ENCODE measurements around the gene TRAPPC6A. TPM values are rescaled to one million over a fixed set of nuclear protein-coding genes. Genes with fewer than 3 reads are reported as not detected.

TRAPPC6A gene
- total RNA-seq, 2 donors from 2014 or later, result 13.6 to 14.3 TPM

GRCh38 chr19:45139286-45140143 lies 38.5 kb downstream of the TRAPPC6A start:
- ATAC-seq, result no peak
- intact Hi-C loops (cut with DNase I), result no loop called here
- DNase-seq, result no peak

- DNase-seq, result no peak
- intact Hi-C loops (cut with DNase I), result no loop called here
- ATAC-seq, result no peak
These were observed 39.7 kb downstream of the TRAPPC6A start for GRCh38 chr19:45138303-45138751.

- ATAC-seq (peak; percentile 59 to 71), DNase-seq (peak; percentile 42)
- intact Hi-C loops (cut with DNase I), result no loop called here
These were observed 40.8 kb downstream of the TRAPPC6A start for GRCh38 chr19:45137179-45137761.

GRCh38 chr19:45136507-45137178 lies 41.4 kb downstream of the TRAPPC6A start:
- ATAC-seq (peak in 1 of 2 donors; percentile 34), DNase-seq (no peak)
- intact Hi-C loops (cut with DNase I), result no loop called here

- ATAC-seq (no peak), DNase-seq (no peak)
- intact Hi-C loops (cut with DNase I), result no loop called here
These were observed 42.7 kb downstream of the TRAPPC6A start for GRCh38 chr19:45135176-45135885.

- intact Hi-C loops (cut with DNase I), result no loop called here
- ATAC-seq (no peak), DNase-seq (no peak)
These were observed 44.4 kb downstream of the TRAPPC6A start for GRCh38 chr19:45133661-45134060.

GRCh38 chr19:45130888-45131615 lies 47.0 kb downstream of the TRAPPC6A start:
- ATAC-seq, result peak in 1 of 2 donors; percentile 17
- no peak for DNase-seq

GRCh38 chr19:45130236-45130635 lies 47.8 kb downstream of the TRAPPC6A start:
- intact Hi-C loops (cut with DNase I), result no loop called here
- ATAC-seq (no peak), DNase-seq (no peak)

More at GRCh38 chr19:45130888-45131615, 47.0 kb downstream of the TRAPPC6A start:
- intact Hi-C loops (cut with DNase I), result no loop called here

GRCh38 chr19:45128806-45129205 lies 49.2 kb downstream of the TRAPPC6A start:
- ATAC-seq, result no peak
- no peak for DNase-seq
- intact Hi-C loops (cut with DNase I), result no loop called here

- intact Hi-C loops (cut with DNase I), result no loop called here
- ATAC-seq, result no peak
- no peak for DNase-seq
These were observed 49.9 kb downstream of the TRAPPC6A start for GRCh38 chr19:45128146-45128545.

GRCh38 chr19:45126654-45127053 lies 51.4 kb downstream of the TRAPPC6A start:
- ATAC-seq, result no peak
- DNase-seq, result no peak
- intact Hi-C loops (cut with DNase I), result no loop called here

GRCh38 chr19:45125975-45126493 lies 52.0 kb downstream of the TRAPPC6A start:
- ATAC-seq, result peak; percentile 62 to 72
- intact Hi-C loops (cut with DNase I), result no loop called here
- DNase-seq, result peak; percentile 66

GRCh38 chr19:45125360-45125759 lies 52.7 kb downstream of the TRAPPC6A start:
- intact Hi-C loops (cut with DNase I), result no loop called here
- no peak for ATAC-seq
- no peak for DNase-seq

- intact Hi-C loops (cut with DNase I), result no loop called here
- DNase-seq (no peak), ATAC-seq (no peak)
These were observed 54.0 kb downstream of the TRAPPC6A start for GRCh38 chr19:45124021-45124420.

GRCh38 chr19:45123440-45123850 lies 54.6 kb downstream of the TRAPPC6A start:
- DNase-seq, result no peak
- ATAC-seq, result no peak
- intact Hi-C loops (cut with DNase I), result no loop called here

GRCh38 chr19:45122832-45123231 lies 55.2 kb downstream of the TRAPPC6A start:
- no peak for DNase-seq
- no peak for ATAC-seq

GRCh38 chr19:45121827-45122345 lies 56.2 kb downstream of the TRAPPC6A start:
- intact Hi-C loops (cut with DNase I), result no loop called here
- ATAC-seq, result no peak
- DNase-seq, result no peak

More at GRCh38 chr19:45122832-45123231, 55.2 kb downstream of the TRAPPC6A start:
- intact Hi-C loops (cut with DNase I), result no loop called here

GRCh38 chr19:45119582-45119981 lies 58.5 kb downstream of the TRAPPC6A start:
- intact Hi-C loops (cut with DNase I), result no loop called here
- no peak for ATAC-seq
- DNase-seq, result no peak
